Stomach smooth muscle (tissue), 2 donors: ENCODE measurements around the gene CNTROB.
A peak's percentile ranks its signal among the peaks of the same experiment; 100 is the strongest.

Experiments
- H3K27ac ChIP-seq: one replicate; pipeline ENCODE4 v1.7.0; 2013; ENCODE audit warnings: mild to moderate bottlenecking, low read length, inconsistent platforms
- H3K27me3 ChIP-seq, 2 donors: one replicate each; pipeline ENCODE4 v1.7.0; 2013; ENCODE audit warnings: low read length in 2 of 2; ENCODE audit not compliant: insufficient read depth in 2 of 2, control insufficient read depth in 1 of 2
- H3K36me3 ChIP-seq, 2 donors: one replicate each; pipeline ENCODE4 v1.7.0; 2013; ENCODE audit warnings: low read length in 2 of 2; ENCODE audit not compliant: control insufficient read depth in 2 of 2, insufficient read depth in 2 of 2
- H3K4me1 ChIP-seq: one replicate; pipeline ENCODE4 v1.7.0; 2013; ENCODE audit warnings: low read length; ENCODE audit not compliant: control insufficient read depth, insufficient read depth
- H3K4me3 ChIP-seq, 2 donors: one replicate each; pipeline ENCODE4 v1.7.0; 2013; ENCODE audit warnings: low read length in 2 of 2
- H3K9ac ChIP-seq, 2 donors: one replicate each; pipeline ENCODE4 v1.7.0; 2013; ENCODE audit warnings: low read length in 2 of 2, mild to moderate bottlenecking in 1 of 2
- H3K9me3 ChIP-seq, 2 donors: one replicate each; pipeline ENCODE4 v1.7.0; 2013; ENCODE audit warnings: low read length in 2 of 2; ENCODE audit not compliant: control insufficient read depth in 2 of 2
- donor health status: healthy.
- donor health status: Pancreatic carcinoma.

The CNTROB gene

GRCh38 chr17:7888184-7888920, 43.7 kb upstream of the CNTROB start, which contains the start of gene CHD3:
CHD3 (plus strand) TSS chr17:7888789; CDS start chr17:7889001, 212 bp downstream.
- H3K4me3 ChIP-seq = peak within 1 kb of the TSS; percentile 47 to 85
- H3K27me3 ChIP-seq = no peaks in the 10 kb centered on the region
- peak within 1 kb of the TSS; percentile 87 for H3K27ac ChIP-seq
- peak within 1 kb of the TSS; percentile 52 to 64 for H3K9ac ChIP-seq
- H3K9me3 ChIP-seq = no peaks in the 10 kb centered on the region
- H3K4me1 ChIP-seq = peaks cover 48% of the 10 kb centered on the region
- peaks cover 9 to 10% of the 10 kb centered on the region in 2 donors for H3K36me3 ChIP-seq

DNA sequence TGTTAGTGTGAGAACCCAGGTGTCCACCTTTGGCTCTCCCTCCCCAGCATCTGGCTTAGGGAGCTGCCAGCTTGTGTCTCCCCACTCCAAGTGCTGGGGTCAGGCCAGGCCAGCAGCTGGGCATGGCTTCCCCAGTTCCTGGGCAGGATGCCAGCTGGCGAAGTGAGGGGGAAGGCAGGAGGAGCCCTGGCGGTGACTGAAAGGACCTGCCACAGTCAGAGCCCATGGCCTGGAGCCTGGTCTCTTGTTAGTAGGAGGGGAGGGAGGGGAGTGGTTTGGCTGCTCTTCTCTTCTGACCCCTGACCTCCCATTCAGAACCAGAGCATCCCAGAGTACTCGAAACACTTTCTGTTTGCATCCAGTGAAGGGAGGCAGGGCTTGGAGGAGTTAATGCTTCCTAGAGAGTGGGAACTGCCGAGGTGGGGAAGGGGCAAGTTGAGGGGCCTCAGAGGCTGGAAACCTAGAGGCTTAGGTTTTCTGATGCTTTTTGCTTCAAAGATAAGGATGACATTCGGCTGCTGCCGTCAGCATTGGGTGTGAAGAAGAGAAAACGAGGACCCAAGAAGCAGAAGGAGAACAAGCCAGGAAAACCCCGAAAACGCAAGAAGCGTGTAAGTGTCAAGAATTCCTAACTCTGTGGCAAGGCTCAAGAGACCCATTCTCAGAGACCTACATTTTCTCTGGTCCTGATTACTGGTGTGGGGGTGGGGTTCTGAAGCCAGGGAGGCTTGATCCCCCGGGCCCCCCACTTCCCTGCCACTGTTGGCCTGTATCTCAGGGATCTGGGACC, 42.6 kb upstream of the CNTROB start:
- Histone ChIP-seq H3K4me1 (peaks cover 48% of the 10 kb centered on the region), H3K36me3 (peaks cover 18% of the 10 kb centered on the region in 2 donors), H3K9ac (peak overlapping the region; percentile 51 to 52), H3K4me3 (peak overlapping the region; percentile 13 to 85), H3K27me3 (no peaks in the 10 kb centered on the region), H3K9me3 (no peaks in the 10 kb centered on the region), H3K27ac (peak overlapping the region; percentile 87)

- no peaks in the 10 kb centered on the region for H3K27me3 ChIP-seq
- H3K27ac ChIP-seq = no peak overlapping the region
- no peaks in the 10 kb centered on the region for H3K9me3 ChIP-seq
- H3K4me1 ChIP-seq = peaks cover 19% of the 10 kb centered on the region
- peaks cover 31 to 47% of the 10 kb centered on the region in 2 donors for H3K36me3 ChIP-seq
- no peak overlapping the region for H3K4me3 ChIP-seq
- no peak overlapping the region for H3K9ac ChIP-seq
Measured at GRCh38 chr17:7893187-7893880, 38.7 kb upstream of the CNTROB start.

GRCh38 chr17:7894226-7894625, 37.8 kb upstream of the CNTROB start:
- Histone ChIP-seq H3K4me1 (peaks cover 10% of the 10 kb centered on the region), H3K36me3 (peaks cover 38 to 55% of the 10 kb centered on the region in 2 donors), H3K9me3 (no peaks in the 10 kb centered on the region), H3K4me3 (no peak overlapping the region), H3K27me3 (no peaks in the 10 kb centered on the region), H3K9ac (no peak overlapping the region), H3K27ac (no peak overlapping the region)

- no peak overlapping the region for H3K9ac ChIP-seq
- H3K4me1 ChIP-seq = peaks cover 4% of the 10 kb centered on the region
- H3K9me3 ChIP-seq = no peaks in the 10 kb centered on the region
- no peaks in the 10 kb centered on the region for H3K27me3 ChIP-seq
- H3K27ac ChIP-seq = no peak overlapping the region
- H3K36me3 ChIP-seq = peaks cover 45 to 62% of the 10 kb centered on the region in 2 donors
- no peak overlapping the region for H3K4me3 ChIP-seq
Measured at GRCh38 chr17:7894866-7895265, 37.1 kb upstream of the CNTROB start.

DNA sequence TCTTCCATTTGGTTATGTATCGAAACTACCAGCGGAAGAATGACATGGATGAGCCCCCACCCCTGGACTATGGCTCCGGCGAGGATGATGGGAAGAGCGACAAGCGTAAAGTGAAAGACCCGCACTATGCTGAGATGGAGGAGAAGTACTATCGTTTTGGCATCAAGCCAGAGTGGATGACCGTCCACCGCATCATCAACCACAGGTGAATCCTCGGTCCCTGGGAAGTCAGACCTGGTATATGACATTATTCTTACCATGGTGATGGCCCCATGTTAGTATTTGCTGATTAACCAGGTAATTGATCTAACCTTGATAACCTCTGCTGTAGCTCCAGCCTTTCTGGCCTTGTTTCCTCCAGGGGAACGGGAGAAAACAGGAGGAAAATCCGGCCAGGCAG, 34.9 kb upstream of the CNTROB start:
- H3K9ac ChIP-seq = no peak overlapping the region
- H3K9me3 ChIP-seq = no peaks in the 10 kb centered on the region
- H3K27ac ChIP-seq = no peak overlapping the region
- no peak overlapping the region for H3K4me3 ChIP-seq
- H3K4me1 ChIP-seq = no peaks in the 10 kb centered on the region
- peaks cover 49 to 67% of the 10 kb centered on the region in 2 donors for H3K36me3 ChIP-seq
- no peaks in the 10 kb centered on the region for H3K27me3 ChIP-seq

GRCh38 chr17:7897773-7898172, 34.2 kb upstream of the CNTROB start:
- Histone ChIP-seq H3K4me1 (no peaks in the 10 kb centered on the region), H3K27me3 (no peaks in the 10 kb centered on the region), H3K4me3 (no peak overlapping the region), H3K9me3 (no peaks in the 10 kb centered on the region), H3K27ac (no peak overlapping the region), H3K9ac (no peak overlapping the region), H3K36me3 (peaks cover 52 to 71% of the 10 kb centered on the region in 2 donors)

DNA sequence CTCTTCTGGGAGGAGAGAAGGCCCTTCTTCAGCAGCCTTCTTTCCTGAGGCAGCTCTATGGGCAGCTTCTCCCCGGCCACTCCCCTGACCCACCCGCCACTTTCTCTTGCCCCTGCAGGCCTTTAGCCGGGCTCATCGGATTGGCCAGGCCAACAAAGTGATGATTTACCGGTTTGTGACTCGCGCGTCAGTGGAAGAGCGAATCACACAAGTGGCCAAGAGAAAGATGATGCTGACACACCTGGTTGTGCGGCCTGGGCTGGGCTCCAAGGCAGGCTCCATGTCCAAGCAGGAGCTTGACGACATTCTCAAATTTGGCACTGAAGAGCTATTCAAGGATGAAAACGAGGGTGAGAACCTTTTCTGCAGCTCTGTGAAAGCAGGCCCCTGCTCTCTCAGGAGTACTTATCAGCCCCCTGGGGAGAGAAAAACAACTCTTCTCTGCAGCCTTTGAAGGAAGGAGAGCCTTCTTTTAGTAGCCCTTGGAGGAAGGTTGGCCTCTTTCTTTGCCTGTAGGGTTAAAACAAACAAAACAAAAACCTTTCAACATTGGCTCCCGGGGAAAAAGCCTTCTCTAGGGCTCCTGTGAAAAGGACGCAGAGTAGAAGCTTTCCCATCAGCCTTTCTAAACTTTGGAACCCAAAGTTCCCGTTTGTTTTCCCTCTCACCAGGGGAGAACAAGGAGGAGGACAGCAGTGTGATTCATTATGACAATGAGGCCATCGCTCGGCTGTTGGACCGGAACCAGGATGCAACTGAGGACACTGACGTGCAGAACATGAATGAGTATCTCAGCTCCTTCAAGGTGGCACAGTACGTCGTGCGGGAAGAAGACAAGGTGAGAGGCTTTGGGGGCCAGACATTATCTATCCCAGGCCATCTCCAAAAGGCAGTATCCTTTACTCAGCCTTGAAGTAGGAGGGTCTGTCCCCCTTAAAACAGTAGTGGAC, 28.6 kb upstream of the CNTROB start:
- H3K4me3 ChIP-seq = no peak overlapping the region
- H3K36me3 ChIP-seq = peaks cover 70 to 83% of the 10 kb centered on the region in 2 donors
- H3K4me1 ChIP-seq = no peaks in the 10 kb centered on the region
- no peaks in the 10 kb centered on the region for H3K9me3 ChIP-seq
- H3K27ac ChIP-seq = no peak overlapping the region
- H3K27me3 ChIP-seq = no peaks in the 10 kb centered on the region
- H3K9ac ChIP-seq = no peak overlapping the region

- Histone ChIP-seq H3K4me3 (no peak overlapping the region), H3K4me1 (no peaks in the 10 kb centered on the region), H3K27me3 (no peaks in the 10 kb centered on the region), H3K27ac (no peak overlapping the region), H3K9ac (no peak overlapping the region), H3K9me3 (no peaks in the 10 kb centered on the region), H3K36me3 (peaks cover 47 to 57% of the 10 kb centered on the region in 2 donors)
Measured at GRCh38 chr17:7909089-7909488, 22.9 kb upstream of the CNTROB start.

DNA sequence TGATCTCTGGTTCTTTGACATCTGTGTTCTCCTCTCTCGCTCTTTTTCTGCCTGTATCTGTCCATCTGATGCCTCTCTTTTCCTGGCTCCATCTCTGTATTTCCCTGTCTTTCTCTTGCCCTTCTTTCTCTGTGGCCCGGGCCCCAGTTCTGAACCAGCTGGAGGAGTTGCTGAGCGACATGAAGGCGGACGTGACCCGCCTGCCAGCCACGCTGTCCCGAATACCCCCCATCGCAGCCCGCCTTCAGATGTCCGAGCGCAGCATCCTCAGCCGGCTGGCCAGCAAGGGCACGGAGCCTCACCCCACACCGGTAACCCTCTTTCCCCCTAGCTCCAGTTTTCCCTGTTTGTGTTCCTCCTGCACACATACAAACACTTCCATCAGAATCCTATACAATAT, 21.7 kb upstream of the CNTROB start:
- no peaks in the 10 kb centered on the region for H3K27me3 ChIP-seq
- no peak overlapping the region for H3K27ac ChIP-seq
- no peaks in the 10 kb centered on the region for H3K9me3 ChIP-seq
- peaks cover 7% of the 10 kb centered on the region for H3K4me1 ChIP-seq
- H3K4me3 ChIP-seq = no peak overlapping the region
- H3K9ac ChIP-seq = no peak overlapping the region
- peaks cover 35 to 47% of the 10 kb centered on the region in 2 donors for H3K36me3 ChIP-seq
